Activated CD8-positive, alpha-beta memory T cell treated with anti-CD3 and anti-CD28 coated beads for 24 hours (primary cell): ENCODE results near the gene MAN1A1.
"Not testable (repeated sequence)": the region's sequence is repeated elsewhere in the genome, so short reads cannot be mapped to it uniquely, and the experiment has no call there.

Experiments used
- DNase-seq: peaks from one replicate; pipeline ENCODE4 v3.0.0-alpha.2; 2020

MAN1A1 gene

GRCh38 chr6:119187596-119187995 lies 162.0 kb downstream of the MAN1A1 start:
- no peak for DNase-seq

DNA sequence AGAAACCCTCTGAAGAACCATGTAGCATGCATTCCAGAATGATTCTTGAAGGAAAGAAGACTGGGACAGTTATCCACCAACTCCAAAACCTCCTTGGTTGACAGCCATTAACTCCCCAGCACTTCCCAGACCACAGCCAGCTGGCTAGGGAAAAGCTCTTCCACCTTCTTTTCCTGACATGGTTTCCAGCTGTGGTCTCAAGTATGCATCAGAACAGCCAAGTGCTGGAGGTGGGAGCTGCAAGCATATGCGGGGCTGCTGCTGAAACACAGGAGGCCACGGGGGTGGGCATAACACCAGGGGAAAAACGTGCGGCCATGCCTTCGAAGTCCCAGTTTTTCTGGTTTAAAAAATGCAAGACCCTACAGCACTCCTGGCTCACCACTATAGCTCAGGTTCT lies 163.1 kb downstream of the MAN1A1 start:
- DNase-seq: no peak

DNA sequence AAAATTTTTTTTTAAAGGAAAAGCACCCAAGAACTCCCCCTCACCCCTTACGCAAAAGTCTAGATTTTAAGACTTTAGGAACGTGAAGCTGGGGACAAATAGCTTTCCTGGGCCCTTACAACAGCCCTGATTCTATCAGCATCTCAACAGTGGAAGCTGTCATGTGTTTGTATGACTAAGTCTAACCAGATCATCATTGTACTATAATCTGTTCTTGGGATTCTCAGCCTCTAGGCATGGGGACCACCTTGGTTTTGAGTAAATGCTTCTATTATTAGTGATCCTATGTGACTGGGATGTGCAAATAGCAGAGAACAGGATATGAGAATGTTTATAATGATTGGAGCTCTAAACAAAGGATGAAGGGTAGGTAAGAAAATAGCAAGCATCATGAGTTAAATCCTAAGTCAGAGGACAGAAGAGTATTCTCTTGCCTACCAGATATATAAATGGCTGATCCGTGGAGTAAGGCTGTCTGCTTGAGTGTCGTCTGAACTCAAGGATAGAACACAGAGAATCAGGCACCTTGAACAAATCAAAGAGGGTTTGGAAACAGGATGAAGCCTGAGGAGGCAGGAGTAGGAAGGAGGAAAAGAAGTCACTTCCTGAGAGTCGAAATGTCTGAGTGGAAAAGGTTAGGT lies 165.4 kb downstream of the MAN1A1 start:
- no peak for DNase-seq

DNA sequence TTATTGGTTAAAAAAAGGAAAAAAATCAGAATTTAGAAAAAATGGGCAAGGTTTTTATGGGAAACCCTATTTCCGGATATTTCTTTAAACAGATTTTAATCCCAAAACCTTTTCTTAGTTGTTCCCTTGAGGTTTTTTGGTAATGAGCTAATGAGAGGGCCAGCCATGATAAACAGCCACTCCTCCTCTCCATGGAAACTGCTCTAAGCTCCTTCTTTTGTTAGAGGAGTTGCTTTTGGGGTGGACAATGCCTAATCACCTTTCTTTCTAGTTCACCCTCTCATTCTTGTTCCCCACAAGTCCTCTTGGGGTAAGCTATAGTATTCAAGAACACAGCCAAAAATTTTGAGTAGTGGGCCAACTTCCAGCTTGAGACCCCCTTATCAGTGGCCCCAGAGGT lies 166.1 kb downstream of the MAN1A1 start:
- no peak for DNase-seq

GRCh38 chr6:119182875-119183274 lies 166.7 kb downstream of the MAN1A1 start:
- no peak for DNase-seq

DNA sequence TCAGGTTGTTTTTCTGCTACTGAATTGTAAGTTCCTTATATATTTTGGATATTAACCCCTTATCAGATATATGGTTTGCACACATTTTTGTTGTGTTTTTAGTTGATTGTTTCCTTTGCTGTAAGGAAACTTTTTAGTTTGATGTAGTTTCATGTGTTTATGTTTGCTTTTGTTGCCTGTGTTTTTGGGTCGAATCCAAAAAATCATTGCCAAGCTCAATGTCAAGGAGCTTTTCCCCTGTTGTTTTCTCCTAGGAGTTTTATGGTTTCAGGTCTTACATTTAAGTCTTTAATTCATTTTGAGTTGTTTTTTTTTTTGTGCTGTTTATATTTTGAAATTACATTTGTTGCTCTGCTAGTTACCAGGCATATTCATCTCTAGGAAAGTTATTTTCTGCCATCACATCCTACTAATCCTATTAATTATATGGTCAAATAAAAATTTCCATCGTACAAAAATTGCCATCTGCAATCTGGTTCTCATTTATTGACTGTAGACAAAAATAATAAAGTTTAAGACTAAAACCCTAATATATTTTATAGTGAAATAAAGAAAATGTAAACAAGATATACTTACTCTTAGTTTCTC lies 167.3 kb downstream of the MAN1A1 start:
- no peak for DNase-seq

DNA sequence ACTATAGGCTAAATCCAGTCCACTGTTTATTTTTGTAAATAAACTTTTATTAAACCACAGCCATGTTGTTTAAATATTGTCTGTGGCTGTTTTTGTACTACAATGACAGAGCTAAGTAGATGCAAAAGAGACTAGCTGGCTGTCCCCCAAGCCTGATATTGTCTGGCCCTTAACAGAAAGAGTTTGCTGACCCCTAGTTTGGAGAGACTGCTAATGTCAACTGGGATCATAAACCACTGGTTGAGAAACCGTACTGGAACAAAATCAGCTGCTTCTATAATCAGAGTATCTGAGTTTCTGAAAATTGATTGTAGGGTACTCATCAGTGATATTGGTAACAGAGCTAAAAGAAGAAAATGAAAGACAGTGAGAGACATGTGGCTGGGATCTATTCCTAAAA lies 168.5 kb downstream of the MAN1A1 start:
- DNase-seq: no peak

DNA sequence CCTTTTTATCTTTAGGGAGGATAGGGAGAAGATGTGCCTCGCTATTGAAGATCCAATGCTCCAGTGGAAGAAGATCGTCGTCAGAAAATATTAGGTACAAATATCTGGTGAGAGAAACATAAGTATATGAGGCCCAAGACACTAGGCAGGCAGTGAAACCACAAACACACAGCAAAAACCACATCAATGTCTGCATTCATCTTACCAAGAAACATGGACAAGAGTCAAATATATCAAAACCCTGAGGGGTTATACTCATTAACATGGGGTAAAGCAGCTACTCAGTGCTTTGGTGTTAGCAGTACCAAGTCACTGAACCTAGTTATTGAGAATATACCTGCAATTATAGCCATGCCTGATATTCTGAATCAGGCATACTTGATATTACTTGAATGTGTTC lies 169.7 kb downstream of the MAN1A1 start:
- no peak for DNase-seq

DNA sequence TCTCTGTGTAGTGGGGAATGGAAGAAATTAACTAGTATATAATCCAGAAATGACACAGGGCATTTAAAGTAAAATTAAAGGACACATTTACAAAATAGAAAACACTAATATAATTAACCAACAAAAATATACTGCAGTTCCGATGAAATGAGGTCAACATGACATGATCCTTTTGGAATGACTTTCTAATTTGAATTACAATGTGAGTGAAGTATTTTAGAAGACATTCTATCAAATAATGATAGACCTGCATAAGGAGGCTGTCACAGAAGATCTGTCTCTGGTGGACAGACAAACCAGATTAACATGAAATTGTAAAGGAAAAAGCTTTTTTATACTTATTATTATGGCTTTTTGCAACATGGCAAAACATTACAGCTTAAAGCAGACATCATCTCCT lies 170.5 kb downstream of the MAN1A1 start:
- no peak for DNase-seq

GRCh38 chr6:119176445-119176844 lies 173.1 kb downstream of the MAN1A1 start:
- DNase-seq: no peak

- no peak for DNase-seq
These were observed 174.4 kb downstream of the MAN1A1 start for GRCh38 chr6:119174879-119175817.

DNA sequence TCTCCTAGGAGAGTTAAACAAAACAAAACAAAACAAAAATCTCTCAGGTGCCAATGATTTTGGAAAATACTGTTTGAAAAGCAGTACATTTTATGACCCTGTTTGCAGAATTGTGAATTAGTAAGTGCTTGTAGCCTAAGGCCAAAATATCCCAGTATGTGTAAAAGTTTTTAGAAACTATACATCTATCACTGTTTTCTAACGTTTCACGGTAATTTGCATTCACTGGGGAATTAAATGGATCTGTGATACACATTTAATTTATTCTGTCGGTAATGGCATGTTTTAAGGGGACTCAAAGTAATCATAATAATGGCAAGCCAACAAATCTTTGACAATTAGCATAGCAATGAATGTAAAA lies 175.5 kb downstream of the MAN1A1 start:
- no peak for DNase-seq

DNA sequence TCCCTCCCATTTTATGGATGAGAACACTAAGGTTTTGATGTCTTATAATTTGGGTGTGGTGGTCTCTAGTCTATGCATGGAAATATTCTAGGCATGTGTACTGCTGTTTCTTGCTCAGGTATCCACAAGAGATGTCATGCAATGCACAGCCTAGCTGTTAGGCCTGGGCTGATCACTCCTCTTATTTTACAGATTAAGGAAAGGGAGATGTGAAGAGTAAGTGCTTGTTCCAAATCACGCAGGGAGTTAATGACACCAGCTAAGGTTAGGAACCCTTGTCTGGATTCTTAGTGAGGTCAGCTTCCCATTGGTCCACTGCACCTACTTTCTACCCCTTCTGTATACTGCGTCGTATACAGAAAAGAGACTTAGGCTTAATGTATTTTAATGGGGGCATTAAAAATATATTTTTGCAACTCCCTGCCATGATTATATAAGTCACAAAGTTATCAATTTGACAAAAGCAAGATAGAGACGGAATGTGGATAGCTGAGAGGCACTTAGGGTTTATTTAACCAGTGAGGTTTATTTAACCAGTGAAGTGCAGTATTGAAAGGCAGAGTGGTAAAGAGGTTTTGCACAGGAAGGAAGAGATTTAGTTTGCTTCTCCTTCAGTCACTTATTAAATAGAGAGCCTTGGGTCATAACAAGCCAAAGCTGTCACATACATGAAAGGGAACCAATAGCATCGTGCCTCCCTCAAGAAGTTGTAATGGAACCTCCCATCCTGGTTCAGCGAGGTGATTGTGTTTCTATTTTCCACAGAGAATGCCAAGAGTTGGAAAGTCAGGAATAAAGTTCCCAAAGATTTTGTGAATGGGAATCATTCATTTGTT lies 176.1 kb downstream of the MAN1A1 start:
- no peak for DNase-seq

GRCh38 chr6:119172824-119173223 lies 176.7 kb downstream of the MAN1A1 start:
- no peak for DNase-seq

GRCh38 chr6:119171864-119172588 lies 177.5 kb downstream of the MAN1A1 start:
- DNase-seq: no peak

DNA sequence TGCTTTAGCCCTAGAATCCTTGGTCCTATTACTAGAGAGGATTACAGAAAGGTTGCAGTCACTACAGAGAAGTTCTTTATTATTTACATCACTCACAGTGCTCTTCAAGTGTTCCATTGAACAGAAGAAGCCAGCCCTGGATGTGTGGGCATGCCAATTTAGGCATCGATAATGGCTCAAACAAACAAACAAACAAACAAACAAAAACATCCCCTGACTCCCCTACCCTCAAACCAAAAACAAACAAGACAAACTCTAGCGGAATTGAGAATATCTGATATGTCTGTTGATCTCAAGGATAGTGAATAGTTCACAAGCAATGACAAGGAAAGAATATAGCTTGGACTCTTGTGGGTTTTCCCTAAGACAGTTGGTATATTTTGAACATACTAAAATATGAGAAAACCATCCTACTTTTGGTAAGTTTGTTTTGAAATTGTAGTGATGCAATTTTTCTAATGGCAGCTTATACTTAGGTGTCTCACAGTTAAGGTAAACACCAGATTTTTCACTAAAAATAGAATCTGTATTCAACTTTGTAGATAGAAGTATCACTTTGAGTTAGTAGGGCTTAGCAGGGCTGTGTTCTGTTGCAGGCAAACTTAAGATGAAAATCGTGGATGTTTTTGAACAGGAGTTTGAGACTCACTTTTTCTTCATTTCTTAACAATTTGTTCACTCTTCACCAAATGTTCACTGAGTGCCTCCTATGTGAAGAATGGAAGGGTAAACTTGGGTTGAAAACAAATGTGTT lies 178.3 kb downstream of the MAN1A1 start:
- no peak for DNase-seq

GRCh38 chr6:119170447-119171087 lies 179.0 kb downstream of the MAN1A1 start:
- no peak for DNase-seq

GRCh38 chr6:119170103-119170446 lies 179.5 kb downstream of the MAN1A1 start:
- DNase-seq: no peak

- DNase-seq: not testable (repeated sequence)
These were observed 180.2 kb downstream of the MAN1A1 start for GRCh38 chr6:119169355-119169754.

- no peak for DNase-seq
These were observed 183.4 kb downstream of the MAN1A1 start for GRCh38 chr6:119166024-119166784.
